Measurements from ENCODE around the gene GAK.

Gene GAK

GRCh38 chr4:907691-908425, 24.3 kb downstream of the GAK start:
- H3K36me3 ChIP-seq (ENCODE audit: control insufficient read depth in 5 of 5, insufficient read depth in 5 of 5, low read length in 5 of 5) = peaks cover 0 to 85% (median 54%) of the 10 kb centered on the region in 5 donors

GRCh38 chr4:907103-907400, 25.1 kb downstream of the GAK start:
- Histone ChIP-seq H3K36me3 (ENCODE audit: control insufficient read depth in 5 of 5, insufficient read depth in 5 of 5, low read length in 5 of 5) (peaks cover 0 to 81% (median 46%) of the 10 kb centered on the region in 5 donors), H3K9me3 (ENCODE audit: control insufficient read depth in 5 of 5, low read length in 5 of 5) (no peaks in the 10 kb centered on the region), H3K4me3 (ENCODE audit: low read depth in 1 of 5, low read length in 5 of 5) (no peak overlapping the region), H3K4me1 (ENCODE audit: control insufficient read depth in 5 of 5, insufficient read depth in 5 of 5, low read length in 5 of 5) (peaks cover 0 to 6% (median 3%) of the 10 kb centered on the region in 5 donors), H3K27me3 (ENCODE audit: control insufficient read depth in 5 of 5, insufficient read depth in 4 of 5, low read length in 5 of 5) (no peaks in the 10 kb centered on the region), H3K27ac (ENCODE audit: low read depth, low read length) (no peak overlapping the region), H3K9ac (ENCODE audit: low read length in 5 of 5) (no peak overlapping the region)

More at GRCh38 chr4:907691-908425, 24.3 kb downstream of the GAK start:
- H3K9ac ChIP-seq (ENCODE audit: low read length in 5 of 5) = no peak overlapping the region
- no peaks in the 10 kb centered on the region for H3K27me3 ChIP-seq (ENCODE audit: control insufficient read depth in 5 of 5, insufficient read depth in 4 of 5, low read length in 5 of 5)
- no peak overlapping the region for H3K4me3 ChIP-seq (ENCODE audit: low read depth in 1 of 5, low read length in 5 of 5)
- no peak overlapping the region for H3K27ac ChIP-seq (ENCODE audit: low read depth, low read length)
- H3K9me3 ChIP-seq (ENCODE audit: control insufficient read depth in 5 of 5, low read length in 5 of 5) = no peaks in the 10 kb centered on the region
- H3K4me1 ChIP-seq (ENCODE audit: control insufficient read depth in 5 of 5, insufficient read depth in 5 of 5, low read length in 5 of 5) = peaks cover 0 to 6% (median 3%) of the 10 kb centered on the region in 5 donors

GRCh38 chr4:906339-907102, 25.6 kb downstream of the GAK start:
- Histone ChIP-seq H3K4me1 (ENCODE audit: control insufficient read depth in 5 of 5, insufficient read depth in 5 of 5, low read length in 5 of 5) (peaks cover 0 to 6% (median 3%) of the 10 kb centered on the region in 5 donors), H3K36me3 (ENCODE audit: control insufficient read depth in 5 of 5, insufficient read depth in 5 of 5, low read length in 5 of 5) (peaks cover 0 to 77% (median 42%) of the 10 kb centered on the region in 5 donors), H3K27ac (ENCODE audit: low read depth, low read length) (no peak overlapping the region), H3K9ac (ENCODE audit: low read length in 5 of 5) (no peak overlapping the region), H3K27me3 (ENCODE audit: control insufficient read depth in 5 of 5, insufficient read depth in 4 of 5, low read length in 5 of 5) (no peaks in the 10 kb centered on the region), H3K4me3 (ENCODE audit: low read depth in 1 of 5, low read length in 5 of 5) (no peak overlapping the region), H3K9me3 (ENCODE audit: control insufficient read depth in 5 of 5, low read length in 5 of 5) (no peaks in the 10 kb centered on the region)

- H3K9ac ChIP-seq (ENCODE audit: low read length in 5 of 5) = no peak overlapping the region
- H3K27ac ChIP-seq (ENCODE audit: low read depth, low read length) = no peak overlapping the region
- no peaks in the 10 kb centered on the region for H3K9me3 ChIP-seq (ENCODE audit: control insufficient read depth in 5 of 5, low read length in 5 of 5)
- H3K27me3 ChIP-seq (ENCODE audit: control insufficient read depth in 5 of 5, insufficient read depth in 4 of 5, low read length in 5 of 5) = no peaks in the 10 kb centered on the region
- H3K4me1 ChIP-seq (ENCODE audit: control insufficient read depth in 5 of 5, insufficient read depth in 5 of 5, low read length in 5 of 5) = peaks cover 0 to 6% (median 3%) of the 10 kb centered on the region in 5 donors
- no peak overlapping the region for H3K4me3 ChIP-seq (ENCODE audit: low read depth in 1 of 5, low read length in 5 of 5)
- peaks cover 0 to 77% (median 40%) of the 10 kb centered on the region in 5 donors for H3K36me3 ChIP-seq (ENCODE audit: control insufficient read depth in 5 of 5, insufficient read depth in 5 of 5, low read length in 5 of 5)
Observed at GRCh38 chr4:905485-906338, 26.4 kb downstream of the GAK start.

GRCh38 chr4:903066-904046, 28.8 kb downstream of the GAK start:
- H3K9me3 ChIP-seq (ENCODE audit: control insufficient read depth in 5 of 5, low read length in 5 of 5) = no peaks in the 10 kb centered on the region
- H3K4me1 ChIP-seq (ENCODE audit: control insufficient read depth in 5 of 5, insufficient read depth in 5 of 5, low read length in 5 of 5) = peaks cover 0 to 6% (median 3%) of the 10 kb centered on the region in 5 donors
- H3K4me3 ChIP-seq (ENCODE audit: low read depth in 1 of 5, low read length in 5 of 5) = no peak overlapping the region
- H3K27ac ChIP-seq (ENCODE audit: low read depth, low read length) = no peak overlapping the region
- peaks cover 0 to 82% (median 48%) of the 10 kb centered on the region in 5 donors for H3K36me3 ChIP-seq (ENCODE audit: control insufficient read depth in 5 of 5, insufficient read depth in 5 of 5, low read length in 5 of 5)
- H3K27me3 ChIP-seq (ENCODE audit: control insufficient read depth in 5 of 5, insufficient read depth in 4 of 5, low read length in 5 of 5) = no peaks in the 10 kb centered on the region
- H3K9ac ChIP-seq (ENCODE audit: low read length in 5 of 5) = no peak overlapping the region

- no peak overlapping the region for H3K9ac ChIP-seq (ENCODE audit: low read length in 5 of 5)
- H3K27ac ChIP-seq (ENCODE audit: low read depth, low read length) = no peak overlapping the region
- peaks cover 0 to 86% (median 63%) of the 10 kb centered on the region in 5 donors for H3K36me3 ChIP-seq (ENCODE audit: control insufficient read depth in 5 of 5, insufficient read depth in 5 of 5, low read length in 5 of 5)
- no peaks in the 10 kb centered on the region for H3K9me3 ChIP-seq (ENCODE audit: control insufficient read depth in 5 of 5, low read length in 5 of 5)
- H3K27me3 ChIP-seq (ENCODE audit: control insufficient read depth in 5 of 5, insufficient read depth in 4 of 5, low read length in 5 of 5) = no peaks in the 10 kb centered on the region
- H3K4me1 ChIP-seq (ENCODE audit: control insufficient read depth in 5 of 5, insufficient read depth in 5 of 5, low read length in 5 of 5) = no peaks in the 10 kb centered on the region
- no peak overlapping the region for H3K4me3 ChIP-seq (ENCODE audit: low read depth in 1 of 5, low read length in 5 of 5)
Observed at GRCh38 chr4:901192-901910, 30.8 kb downstream of the GAK start.

- Histone ChIP-seq H3K27me3 (ENCODE audit: control insufficient read depth in 5 of 5, insufficient read depth in 4 of 5, low read length in 5 of 5) (no peaks in the 10 kb centered on the region), H3K36me3 (ENCODE audit: control insufficient read depth in 5 of 5, insufficient read depth in 5 of 5, low read length in 5 of 5) (peaks cover 0 to 86% (median 66%) of the 10 kb centered on the region in 5 donors), H3K4me1 (ENCODE audit: control insufficient read depth in 5 of 5, insufficient read depth in 5 of 5, low read length in 5 of 5) (no peaks in the 10 kb centered on the region), H3K4me3 (ENCODE audit: low read depth in 1 of 5, low read length in 5 of 5) (no peak overlapping the region), H3K27ac (ENCODE audit: low read depth, low read length) (no peak overlapping the region), H3K9me3 (ENCODE audit: control insufficient read depth in 5 of 5, low read length in 5 of 5) (no peaks in the 10 kb centered on the region), H3K9ac (ENCODE audit: low read length in 5 of 5) (no peak overlapping the region)
Observed at GRCh38 chr4:900721-901120, 31.4 kb downstream of the GAK start.

- H3K36me3 ChIP-seq (ENCODE audit: control insufficient read depth in 5 of 5, insufficient read depth in 5 of 5, low read length in 5 of 5) = peaks cover 0 to 86% (median 71%) of the 10 kb centered on the region in 5 donors
- H3K4me1 ChIP-seq (ENCODE audit: control insufficient read depth in 5 of 5, insufficient read depth in 5 of 5, low read length in 5 of 5) = no peaks in the 10 kb centered on the region
- H3K27me3 ChIP-seq (ENCODE audit: control insufficient read depth in 5 of 5, insufficient read depth in 4 of 5, low read length in 5 of 5) = no peaks in the 10 kb centered on the region
Observed at GRCh38 chr4:900073-900472, 32.0 kb downstream of the GAK start.

GRCh38 chr4:899556-899906, 32.6 kb downstream of the GAK start:
- Histone ChIP-seq H3K27ac (ENCODE audit: low read depth, low read length) (no peak overlapping the region), H3K27me3 (ENCODE audit: control insufficient read depth in 5 of 5, insufficient read depth in 4 of 5, low read length in 5 of 5) (no peaks in the 10 kb centered on the region), H3K9ac (ENCODE audit: low read length in 5 of 5) (no peak overlapping the region), H3K36me3 (ENCODE audit: control insufficient read depth in 5 of 5, insufficient read depth in 5 of 5, low read length in 5 of 5) (peaks cover 0 to 83% (median 69%) of the 10 kb centered on the region in 5 donors), H3K4me1 (ENCODE audit: control insufficient read depth in 5 of 5, insufficient read depth in 5 of 5, low read length in 5 of 5) (no peaks in the 10 kb centered on the region), H3K4me3 (ENCODE audit: low read depth in 1 of 5, low read length in 5 of 5) (no peak overlapping the region), H3K9me3 (ENCODE audit: control insufficient read depth in 5 of 5, low read length in 5 of 5) (no peaks in the 10 kb centered on the region)

More at GRCh38 chr4:900073-900472, 32.0 kb downstream of the GAK start:
- no peak overlapping the region for H3K9ac ChIP-seq (ENCODE audit: low read length in 5 of 5)
- no peak overlapping the region for H3K27ac ChIP-seq (ENCODE audit: low read depth, low read length)
- H3K4me3 ChIP-seq (ENCODE audit: low read depth in 1 of 5, low read length in 5 of 5) = no peak overlapping the region
- no peaks in the 10 kb centered on the region for H3K9me3 ChIP-seq (ENCODE audit: control insufficient read depth in 5 of 5, low read length in 5 of 5)

Data from subcutaneous abdominal adipose tissue (tissue), 5 donors.